Measurements from ENCODE around the gene EIPR1. TPM values are rescaled to one million over a fixed set of nuclear protein-coding genes. Genes with fewer than 3 reads are reported as not detected.

The EIPR1 gene
- total RNA-seq, 1 donor from 2014 or later, result 27.8 TPM

DNA sequence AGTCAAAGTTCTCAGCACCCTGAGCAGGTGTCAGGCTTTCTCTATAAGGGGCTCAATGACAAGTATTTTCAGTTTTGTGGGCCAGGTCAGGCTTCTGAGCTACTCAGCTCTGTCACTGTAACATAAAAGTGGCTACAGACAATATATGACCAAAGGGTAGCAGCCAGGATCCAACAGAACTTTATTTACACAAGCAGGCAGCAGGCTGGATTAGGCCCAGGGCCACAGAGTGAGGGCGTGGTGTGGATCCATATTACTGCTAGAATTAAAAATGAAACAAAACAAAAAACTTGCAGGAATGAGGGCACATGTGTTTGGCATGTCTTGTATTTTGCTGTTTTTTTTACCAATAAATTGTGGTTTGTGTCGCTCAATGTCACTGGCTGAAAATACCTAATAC is 143.7 kb downstream of the EIPR1 start:
- Histone ChIP-seq H3K9me3 (ENCODE audit: insufficient read depth, low read depth, low read length) (no peaks in the 10 kb centered on the region), H3K27ac (ENCODE audit: low read depth, low read length) (no peak overlapping the region), H3K4me1 (ENCODE audit: insufficient read depth, low read length) (no peaks in the 10 kb centered on the region), H3K27me3 (ENCODE audit: insufficient read depth, low read length) (no peaks in the 10 kb centered on the region), H3K36me3 (ENCODE audit: insufficient read depth, low read length) (no peaks in the 10 kb centered on the region), H3K79me2 (ENCODE audit: insufficient read depth, low read length) (no peaks in the 10 kb centered on the region), H4K20me1 (ENCODE audit: insufficient read depth, low read length) (peaks cover 8% of the 10 kb centered on the region), H2AFZ (ENCODE audit: low read depth, low read length) (no peak overlapping the region), H3K4me2 (ENCODE audit: low read length) (no peak overlapping the region), H3K9ac (ENCODE audit: low read length) (no peak overlapping the region), H3K4me3 (ENCODE audit: insufficient read depth, low read depth, low read length) (no peak overlapping the region)
- Mint-ChIP-seq H3K4me1 (ENCODE audit: low read depth, unreplicated experiment) (peaks cover 6% of the 10 kb centered on the region), H3K4me3 (ENCODE audit: unreplicated experiment) (no peak overlapping the region), H3K36me3 (ENCODE audit: low read depth, unreplicated experiment) (peaks cover 20% of the 10 kb centered on the region), H3K27ac (ENCODE audit: unreplicated experiment) (no peak overlapping the region), H3K9me3 (ENCODE audit: unreplicated experiment) (peaks cover 5% of the 10 kb centered on the region), H3K27me3 (ENCODE audit: low read depth, unreplicated experiment) (no peaks in the 10 kb centered on the region)
- DNase-seq (ENCODE audit: low read depth), result no peak
- TF ChIP-seq, protein P1, sequence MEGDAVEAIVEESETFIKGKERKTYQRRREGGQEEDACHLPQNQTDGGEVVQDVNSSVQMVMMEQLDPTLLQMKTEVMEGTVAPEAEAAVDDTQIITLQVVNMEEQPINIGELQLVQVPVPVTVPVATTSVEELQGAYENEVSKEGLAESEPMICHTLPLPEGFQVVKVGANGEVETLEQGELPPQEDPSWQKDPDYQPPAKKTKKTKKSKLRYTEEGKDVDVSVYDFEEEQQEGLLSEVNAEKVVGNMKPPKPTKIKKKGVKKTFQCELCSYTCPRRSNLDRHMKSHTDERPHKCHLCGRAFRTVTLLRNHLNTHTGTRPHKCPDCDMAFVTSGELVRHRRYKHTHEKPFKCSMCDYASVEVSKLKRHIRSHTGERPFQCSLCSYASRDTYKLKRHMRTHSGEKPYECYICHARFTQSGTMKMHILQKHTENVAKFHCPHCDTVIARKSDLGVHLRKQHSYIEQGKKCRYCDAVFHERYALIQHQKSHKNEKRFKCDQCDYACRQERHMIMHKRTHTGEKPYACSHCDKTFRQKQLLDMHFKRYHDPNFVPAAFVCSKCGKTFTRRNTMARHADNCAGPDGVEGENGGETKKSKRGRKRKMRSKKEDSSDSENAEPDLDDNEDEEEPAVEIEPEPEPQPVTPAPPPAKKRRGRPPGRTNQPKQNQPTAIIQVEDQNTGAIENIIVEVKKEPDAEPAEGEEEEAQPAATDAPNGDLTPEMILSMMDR (IDR thresholded peaks at IDR 0.05; ENCODE audit: insufficient read depth, low read depth, low read length), result no peak
- no peak for TF ChIP-seq EZH2 (IDR thresholded peaks at IDR 0.05; ENCODE audit: insufficient read depth, low read length)
- FAIRE-seq, result no peak

DNA sequence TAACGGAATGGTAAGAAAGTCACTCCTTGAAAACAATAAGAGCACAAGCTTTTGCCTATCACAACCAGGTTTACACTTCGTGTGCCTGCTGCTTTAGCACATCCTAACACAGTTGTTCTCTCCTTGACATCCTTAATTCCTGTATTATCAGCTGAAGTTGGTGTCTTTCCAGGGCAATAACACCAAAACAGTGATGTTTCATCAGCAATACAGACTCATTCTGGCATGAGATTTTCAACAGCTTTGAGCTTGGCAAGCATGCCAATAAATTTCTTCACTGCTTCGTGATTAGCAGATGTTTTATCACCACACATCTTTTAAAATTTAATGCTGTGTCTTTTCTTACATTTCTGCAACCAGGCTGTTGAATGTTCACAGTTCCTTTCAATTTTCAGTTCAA is 148.4 kb downstream of the EIPR1 start:
- no peak overlapping the region for H3K4me3 ChIP-seq (ENCODE audit: insufficient read depth, low read depth, low read length)
- no peaks in the 10 kb centered on the region for H3K4me1 Mint-ChIP-seq (ENCODE audit: low read depth, unreplicated experiment)
- H3K4me3 Mint-ChIP-seq (ENCODE audit: unreplicated experiment), result no peak overlapping the region
- H3K4me2 ChIP-seq (ENCODE audit: low read length), result no peak overlapping the region
- FAIRE-seq (no peak), DNase-seq (ENCODE audit: low read depth) (no peak)
- no peak overlapping the region for H2AFZ ChIP-seq (ENCODE audit: low read depth, low read length)
- peaks cover 6% of the 10 kb centered on the region for H3K9me3 Mint-ChIP-seq (ENCODE audit: unreplicated experiment)
- H3K27ac Mint-ChIP-seq (ENCODE audit: unreplicated experiment), result no peak overlapping the region
- H3K4me1 ChIP-seq (ENCODE audit: insufficient read depth, low read length), result no peaks in the 10 kb centered on the region
- TF ChIP-seq EZH2 (IDR thresholded peaks at IDR 0.05; ENCODE audit: insufficient read depth, low read length), result no peak
- TF ChIP-seq, protein P1 (IDR thresholded peaks at IDR 0.05; ENCODE audit: insufficient read depth, low read depth, low read length), result no peak
- no peaks in the 10 kb centered on the region for H3K27me3 ChIP-seq (ENCODE audit: insufficient read depth, low read length)
- H3K9ac ChIP-seq (ENCODE audit: low read length), result no peak overlapping the region
- H4K20me1 ChIP-seq (ENCODE audit: insufficient read depth, low read length), result no peaks in the 10 kb centered on the region
- no peak overlapping the region for H3K27ac ChIP-seq (ENCODE audit: low read depth, low read length)
- no peaks in the 10 kb centered on the region for H3K9me3 ChIP-seq (ENCODE audit: insufficient read depth, low read depth, low read length)
- H3K36me3 ChIP-seq (ENCODE audit: insufficient read depth, low read length), result no peaks in the 10 kb centered on the region
- no peaks in the 10 kb centered on the region for H3K79me2 ChIP-seq (ENCODE audit: insufficient read depth, low read length)
- no peaks in the 10 kb centered on the region for H3K27me3 Mint-ChIP-seq (ENCODE audit: low read depth, unreplicated experiment)
- peaks cover 22% of the 10 kb centered on the region for H3K36me3 Mint-ChIP-seq (ENCODE audit: low read depth, unreplicated experiment)

DNA sequence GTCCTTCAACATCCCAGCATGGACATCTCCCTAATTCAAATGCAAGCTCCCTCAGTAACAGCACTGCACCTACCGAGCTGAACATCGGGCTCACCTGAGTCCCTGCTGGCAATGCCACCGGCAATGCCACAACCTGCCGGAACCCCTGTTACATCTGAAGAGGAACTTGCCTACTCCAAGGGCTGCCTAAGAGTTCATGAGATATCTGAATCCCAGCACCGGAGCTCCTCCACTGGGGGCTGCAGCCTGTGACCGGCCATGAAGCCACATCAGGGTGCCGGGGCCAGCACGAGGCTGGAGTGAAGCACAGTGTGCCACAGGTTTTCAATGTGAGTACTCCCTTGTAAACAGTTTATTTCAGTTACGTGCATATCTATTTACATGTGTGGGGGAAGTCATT is 152.9 kb downstream of the EIPR1 start:
- Histone ChIP-seq H3K27me3 (ENCODE audit: insufficient read depth, low read length) (no peaks in the 10 kb centered on the region), H3K4me1 (ENCODE audit: insufficient read depth, low read length) (no peaks in the 10 kb centered on the region), H3K36me3 (ENCODE audit: insufficient read depth, low read length) (no peaks in the 10 kb centered on the region), H4K20me1 (ENCODE audit: insufficient read depth, low read length) (peaks cover 9% of the 10 kb centered on the region), H3K4me3 (ENCODE audit: insufficient read depth, low read depth, low read length) (no peak overlapping the region), H3K79me2 (ENCODE audit: insufficient read depth, low read length) (peaks cover 8% of the 10 kb centered on the region), H3K9me3 (ENCODE audit: insufficient read depth, low read depth, low read length) (peaks cover 6% of the 10 kb centered on the region), H2AFZ (ENCODE audit: low read depth, low read length) (no peak overlapping the region), H3K27ac (ENCODE audit: low read depth, low read length) (no peak overlapping the region), H3K9ac (ENCODE audit: low read length) (no peak overlapping the region), H3K4me2 (ENCODE audit: low read length) (no peak overlapping the region)
- peaks cover 11% of the 10 kb centered on the region for H3K9me3 Mint-ChIP-seq (ENCODE audit: unreplicated experiment)
- H3K27me3 Mint-ChIP-seq (ENCODE audit: low read depth, unreplicated experiment), result no peaks in the 10 kb centered on the region
- no peak for DNase-seq (ENCODE audit: low read depth)
- H3K36me3 Mint-ChIP-seq (ENCODE audit: low read depth, unreplicated experiment), result peaks cover 16% of the 10 kb centered on the region
- TF ChIP-seq EZH2 (IDR thresholded peaks at IDR 0.05; ENCODE audit: insufficient read depth, low read length), result no peak
- TF ChIP-seq, protein P1 (IDR thresholded peaks at IDR 0.05; ENCODE audit: insufficient read depth, low read depth, low read length), result no peak
- no peak for FAIRE-seq
- H3K4me3 Mint-ChIP-seq (ENCODE audit: unreplicated experiment), result no peak overlapping the region
- peaks cover 14% of the 10 kb centered on the region for H3K4me1 Mint-ChIP-seq (ENCODE audit: low read depth, unreplicated experiment)
- H3K27ac Mint-ChIP-seq (ENCODE audit: unreplicated experiment), result no peak overlapping the region
